Measurements from ENCODE around the gene GRIN2A. TPM values are rescaled to one million over a fixed set of nuclear protein-coding genes. Genes with fewer than 3 reads are reported as not detected.
A peak's percentile ranks its signal among the peaks of the same experiment; 100 is the strongest.

GRIN2A gene
- total and polyA plus RNA-seq, 2 of the 8 experiments (the other 6 are each of a cell fraction or from before 2014, with no cell fraction given) = 0.18 to 1.8 TPM

- TF ChIP-seq, protein P1, sequence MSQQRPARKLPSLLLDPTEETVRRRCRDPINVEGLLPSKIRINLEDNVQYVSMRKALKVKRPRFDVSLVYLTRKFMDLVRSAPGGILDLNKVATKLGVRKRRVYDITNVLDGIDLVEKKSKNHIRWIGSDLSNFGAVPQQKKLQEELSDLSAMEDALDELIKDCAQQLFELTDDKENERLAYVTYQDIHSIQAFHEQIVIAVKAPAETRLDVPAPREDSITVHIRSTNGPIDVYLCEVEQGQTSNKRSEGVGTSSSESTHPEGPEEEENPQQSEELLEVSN (IDR thresholded peaks at IDR 0.05) = no peak
- TF ChIP-seq EZH2 (IDR thresholded peaks at IDR 0.05; ENCODE audit: low read depth, low read length, severe bottlenecking) = peak; percentile 70
- peak; percentile 44 for TF ChIP-seq CTBP2 (IDR thresholded peaks at IDR 0.05; ENCODE audit: borderline replicate concordance, insufficient read depth, insufficient read length, low read length)
- TF ChIP-seq NANOG (IDR thresholded peaks at IDR 0.05; ENCODE audit: insufficient read depth, low read depth, low read length, poor library complexity, severe bottlenecking) = no peak
- no peak for TF ChIP-seq CHD7 (IDR thresholded peaks at IDR 0.05; ENCODE audit: insufficient replicate concordance, low read length)
- TF ChIP-seq KDM1A (IDR thresholded peaks at IDR 0.05; ENCODE audit: borderline replicate concordance, low read length) = no peak
- TF ChIP-seq TEAD4 (IDR thresholded peaks at IDR 0.05; ENCODE audit: low read depth, low read length) = no peak
- TF ChIP-seq TAF7 (optimal IDR thresholded peaks at IDR 0.05; ENCODE audit: borderline replicate concordance, low read depth, low read length) = no peak
- no peak for TF ChIP-seq CREB1 (IDR thresholded peaks at IDR 0.05)
These were observed at the start of gene GRIN2A (continued) for GRCh38 chr16:10182222-10183053.
